Transverse colon (tissue), 4 donors: ENCODE results near the gene NUMA1.

Experiments used
- CTCF ChIP-seq, 5 experiments: fragments of 200-600 bp in 3 of 5; fragments of 450-650 bp in 2 of 5; sonication (generic) in 3 of 5; IDR thresholded peaks; 1 replicate in 2 of 5; 2 replicates in 3 of 5; pipeline ENCODE4 v1.5.1; 2016 to 2017; ENCODE audit warnings: antibody characterized with exemption in 5 of 5, inconsistent platforms in 3 of 5, mild to moderate bottlenecking in 2 of 5, moderate library complexity in 1 of 5
- POLR2A ChIP-seq: fragments of 450-650 bp; IDR thresholded peaks from one replicate; pipeline ENCODE4 v1.6.1; 2016; ENCODE audit warnings: antibody characterized with exemption, mild to moderate bottlenecking, moderate library complexity
- POLR2AphosphoS5 ChIP-seq, 3 donors: sonication (generic); formaldehyde crosslinking; IDR thresholded peaks; one replicate each; pipeline ENCODE4 v1.6.1; 2016; ENCODE audit warnings: antibody characterized with exemption in 3 of 3

DNA sequence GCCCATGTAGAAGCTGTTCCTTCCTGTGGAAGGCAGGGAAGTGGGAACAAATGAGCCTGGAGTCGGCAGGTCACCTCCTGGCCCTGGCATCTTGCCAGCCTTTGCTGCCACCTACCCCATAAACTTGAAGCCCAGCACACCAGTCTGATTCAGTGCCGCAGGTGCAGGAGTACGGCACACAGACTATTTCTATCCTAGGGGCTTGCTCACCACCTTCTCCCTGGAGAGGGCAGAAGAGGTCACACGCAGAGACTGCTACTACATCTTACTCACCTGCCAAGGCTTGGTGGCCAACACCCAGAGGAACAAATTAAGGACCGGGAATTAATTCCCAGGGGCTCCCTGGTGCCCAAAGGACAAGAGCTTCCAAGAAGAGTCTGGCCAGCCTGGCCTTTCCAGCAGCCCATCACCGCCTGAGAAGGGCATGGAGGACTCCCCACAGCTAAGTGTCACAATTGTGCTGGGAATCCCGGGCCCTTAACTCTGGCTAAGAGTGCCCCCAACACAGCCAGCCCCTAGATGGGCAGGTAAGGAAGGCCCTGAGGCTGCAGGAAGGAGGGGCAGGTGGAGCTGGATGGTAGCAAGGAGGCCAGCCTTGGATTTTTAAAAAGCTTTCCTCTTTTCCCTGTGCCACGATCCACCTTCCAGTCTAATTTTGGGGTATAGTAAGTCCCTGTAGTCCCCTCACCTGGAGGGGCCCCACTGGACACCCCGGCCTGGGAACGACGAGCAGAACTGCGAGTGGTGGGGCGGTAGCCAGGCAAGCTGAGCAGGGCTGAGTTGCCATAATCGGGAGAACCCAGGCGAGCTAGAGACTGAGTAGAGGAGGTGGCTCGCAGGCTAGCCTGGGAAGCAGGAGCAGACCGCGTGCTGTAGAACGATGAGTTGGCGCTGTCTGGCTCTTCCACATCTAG is 74.7 kb downstream of the NUMA1 start:
- no peak for TF ChIP-seq POLR2A
- TF ChIP-seq CTCF (IDR thresholded peaks at IDR 0.05) = no peak
- TF ChIP-seq POLR2AphosphoS5 (IDR thresholded peaks at IDR 0.05) = peak in 1 of 3 donors; percentile 15
